GM21367 (cell line): ENCODE measurements around the gene OLFM1.
"Not testable (repeated sequence)": the region's sequence is repeated elsewhere in the genome, so short reads cannot be mapped to it uniquely, and the experiment has no call there.

Experiments used
- ATAC-seq: cut with Tn5 transposase; IDR thresholded peaks from one replicate; pipeline ENCODE4 v1.9.1; 2021; ENCODE audit not compliant: unreplicated experiment

OLFM1 gene

GRCh38 chr9:135148386-135148785 lies 60.9 kb downstream of the OLFM1 start:
- no peak for ATAC-seq

- not testable (repeated sequence) for ATAC-seq
These were observed 62.4 kb downstream of the OLFM1 start for GRCh38 chr9:135149901-135150300.

DNA sequence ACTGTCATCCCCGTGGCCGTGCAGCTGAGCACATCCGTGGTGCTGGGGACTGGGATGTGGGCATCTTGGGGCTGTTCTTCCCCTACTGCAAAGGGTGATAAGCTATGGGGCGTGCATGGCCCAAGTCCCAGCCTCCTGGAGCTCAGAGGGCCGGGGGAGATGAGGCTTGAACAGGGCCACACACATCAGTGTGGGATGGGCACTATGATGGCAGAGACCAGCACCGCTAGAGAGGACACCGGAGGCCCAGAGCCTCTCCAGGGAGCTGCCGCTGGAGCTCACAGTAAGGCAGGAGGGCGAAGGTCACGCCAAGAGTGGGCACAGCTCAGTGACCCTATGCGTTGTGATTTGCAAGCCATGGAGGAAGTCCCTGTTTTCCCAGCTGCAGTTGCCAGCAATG lies 63.5 kb downstream of the OLFM1 start:
- ATAC-seq = no peak

DNA sequence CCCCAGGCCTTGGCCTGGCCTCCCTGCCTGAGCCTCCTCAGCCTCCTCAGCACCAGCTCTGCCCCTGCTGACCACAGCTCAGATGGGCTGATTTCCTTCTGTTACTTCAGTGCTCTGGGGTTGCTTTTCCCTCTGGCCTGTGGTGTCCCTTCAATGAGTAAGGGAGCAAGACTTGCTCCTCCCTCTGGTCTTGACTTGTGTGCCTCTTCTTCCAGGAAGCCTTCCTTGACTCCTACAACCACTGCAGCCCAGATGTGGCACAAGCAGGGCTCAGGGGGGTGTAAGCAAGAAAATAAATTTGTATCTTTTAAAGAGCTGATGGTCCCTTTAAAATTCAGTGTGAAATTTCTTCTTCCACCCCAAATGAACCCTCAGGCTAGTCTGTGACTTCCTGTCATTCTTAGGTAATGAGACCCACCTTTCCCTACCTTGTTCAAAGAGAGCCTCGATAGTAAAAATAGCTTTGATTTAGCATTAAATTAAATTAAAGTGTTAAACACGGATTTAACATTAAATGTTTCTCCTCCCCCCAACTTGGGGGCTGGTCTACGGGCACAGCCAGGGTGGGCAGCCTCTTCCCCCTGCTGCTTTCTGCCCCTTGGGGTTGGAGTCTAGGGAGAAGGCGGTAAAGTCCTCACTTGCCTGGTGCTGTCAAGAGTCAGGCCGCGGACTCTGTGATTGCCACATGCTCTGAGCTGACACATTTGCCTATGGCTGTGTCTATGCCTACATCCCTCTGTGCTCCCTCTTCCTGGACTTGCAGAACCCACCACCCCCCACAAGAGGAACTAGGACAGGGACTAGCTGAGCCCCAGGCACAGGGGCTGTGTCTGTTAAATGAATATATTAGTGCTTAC lies 64.5 kb downstream of the OLFM1 start:
- no peak for ATAC-seq

DNA sequence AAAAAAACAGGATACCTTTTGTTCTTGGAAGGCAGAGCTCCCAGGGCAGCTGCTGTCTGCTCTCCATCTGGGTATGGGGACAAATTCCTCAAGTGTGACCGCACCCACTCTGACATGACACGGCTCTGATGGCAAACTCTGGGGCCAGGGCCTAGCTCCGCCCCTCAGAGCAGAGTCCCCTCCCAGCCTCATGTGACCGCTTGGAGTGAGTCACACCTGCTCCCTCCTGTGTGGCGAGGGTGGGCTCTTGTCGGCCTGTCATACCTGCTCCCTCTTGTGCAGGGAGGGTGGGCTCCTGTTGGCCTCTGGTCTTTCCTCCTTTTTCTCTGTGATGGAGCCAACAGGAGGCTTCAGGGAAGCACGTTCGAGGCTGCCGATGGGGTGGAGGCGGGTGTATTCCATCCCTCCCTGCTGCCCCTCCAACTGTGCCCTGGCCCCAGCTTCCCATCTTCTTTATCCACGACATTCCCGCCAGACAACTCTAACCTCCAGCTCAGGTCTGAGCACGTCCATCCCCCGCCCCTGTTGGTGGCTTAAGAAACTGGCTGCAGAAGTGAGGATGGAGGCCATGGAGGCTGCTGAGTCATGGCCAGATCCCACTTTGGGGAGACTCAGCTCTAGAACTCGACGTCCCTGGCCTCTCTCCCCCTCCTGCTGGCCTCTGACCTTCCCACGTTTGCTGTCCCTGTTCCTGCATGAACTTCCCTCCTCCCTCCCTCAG lies 65.3 kb downstream of the OLFM1 start:
- ATAC-seq = no peak

GRCh38 chr9:135154050-135154615 lies 66.7 kb downstream of the OLFM1 start:
- no peak for ATAC-seq

DNA sequence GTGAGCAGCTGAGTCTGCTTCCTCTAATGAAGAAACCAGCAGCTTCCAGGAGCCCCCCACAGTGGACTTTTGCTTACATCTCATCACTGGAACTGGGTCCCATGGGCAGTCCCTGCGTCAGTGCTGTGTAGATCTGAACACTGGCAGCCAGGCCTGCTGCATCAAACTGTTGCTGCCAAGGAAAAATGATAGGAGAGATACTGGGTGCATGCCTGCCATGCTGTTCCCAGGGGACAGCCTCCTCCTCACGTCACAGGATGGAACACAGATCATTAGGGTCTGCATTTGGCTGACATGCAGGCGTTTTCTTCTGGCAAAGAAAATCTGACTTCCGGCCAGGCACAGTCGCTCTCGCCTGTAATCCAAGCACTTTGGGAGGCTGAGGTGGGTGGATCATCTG lies 67.9 kb downstream of the OLFM1 start:
- ATAC-seq = no peak

DNA sequence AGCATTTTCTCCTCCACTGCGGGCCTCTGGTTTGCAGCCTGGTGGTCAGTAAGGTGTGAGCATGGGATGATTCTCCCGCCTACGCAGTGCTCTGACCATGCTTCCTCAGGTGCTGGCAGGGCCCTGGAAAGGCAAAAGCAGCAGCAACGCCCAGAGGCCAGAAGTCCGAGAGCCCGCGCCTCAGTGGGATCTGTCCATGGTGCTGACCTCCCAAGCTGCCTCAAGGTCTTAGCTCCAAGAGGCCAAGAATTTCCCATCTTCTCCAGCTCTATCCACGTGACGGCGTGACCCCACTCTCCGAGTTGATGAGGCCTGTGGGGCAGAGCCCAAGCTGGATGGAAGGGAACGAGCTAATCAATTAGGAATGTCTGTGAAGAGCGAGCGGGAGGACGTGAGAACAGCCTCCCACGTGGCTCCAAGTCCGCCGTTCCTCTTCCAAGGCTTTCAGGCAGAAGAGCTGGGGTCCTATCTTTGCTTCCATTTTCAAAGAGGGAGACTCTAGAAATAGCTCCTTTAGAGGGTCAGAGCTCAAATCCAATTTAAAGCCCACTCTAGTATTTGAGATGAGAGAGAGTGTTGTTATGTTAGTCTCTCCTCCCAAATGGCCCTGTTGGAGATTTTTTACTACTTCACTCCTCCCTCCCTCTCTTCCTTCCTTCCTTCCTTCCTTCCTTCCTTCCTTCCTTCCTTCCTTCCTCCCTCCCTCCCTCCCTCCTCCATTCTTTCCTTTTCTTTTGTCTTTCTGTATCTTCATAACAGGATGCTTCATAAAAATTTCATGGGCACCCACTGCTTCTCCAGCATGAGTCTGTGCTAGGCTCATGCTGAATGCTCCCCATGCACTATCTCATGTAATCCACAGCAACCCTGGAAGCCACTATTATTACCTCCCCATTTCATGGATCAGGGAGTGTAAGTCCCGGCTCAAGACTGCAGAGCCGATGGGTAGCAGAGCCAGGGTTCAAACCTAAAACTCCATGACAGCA lies 69.3 kb downstream of the OLFM1 start:
- ATAC-seq = no peak

GRCh38 chr9:135157856-135158563 lies 70.5 kb downstream of the OLFM1 start:
- ATAC-seq = no peak

DNA sequence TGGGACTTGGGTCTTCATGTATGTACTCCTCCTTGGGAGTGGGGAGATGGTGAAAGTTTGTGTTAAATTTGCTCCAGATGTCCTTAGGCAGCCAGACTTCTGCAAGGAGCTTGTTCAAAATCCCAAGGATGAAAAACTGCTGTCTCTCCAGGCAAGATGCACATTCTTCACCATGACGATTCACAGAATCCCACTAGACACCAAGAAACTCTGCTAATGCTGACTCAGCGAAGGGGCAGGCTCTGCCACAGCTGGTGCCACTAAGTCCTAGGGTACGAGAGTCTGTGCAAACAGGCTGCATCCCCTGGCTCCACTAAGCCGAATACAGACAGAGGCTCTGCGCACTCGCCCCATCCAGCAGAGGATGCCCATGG lies 71.1 kb downstream of the OLFM1 start:
- ATAC-seq = no peak

DNA sequence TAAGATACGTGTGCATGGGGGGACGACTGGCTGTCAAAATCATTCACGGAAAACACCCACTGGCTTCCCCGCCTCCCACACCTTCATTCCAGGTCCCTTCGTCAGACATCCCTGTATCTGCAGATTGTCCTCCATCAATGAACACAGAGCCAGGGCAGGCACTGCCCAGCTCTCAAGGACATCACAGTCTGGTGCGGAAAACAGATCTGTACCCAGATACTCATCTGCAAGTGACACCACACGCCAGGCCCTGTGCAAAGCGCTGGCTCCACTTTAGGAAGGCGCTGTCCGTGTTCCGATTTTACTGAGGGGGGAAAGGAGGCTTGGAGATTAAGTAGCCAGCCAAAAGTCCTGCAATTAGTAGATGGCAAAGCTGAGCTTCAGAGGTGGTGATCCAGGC lies 72.3 kb downstream of the OLFM1 start:
- ATAC-seq = no peak

GRCh38 chr9:135160862-135161261 lies 73.4 kb downstream of the OLFM1 start:
- ATAC-seq = no peak

GRCh38 chr9:135162599-135162998 lies 75.1 kb downstream of the OLFM1 start:
- not testable (repeated sequence) for ATAC-seq

DNA sequence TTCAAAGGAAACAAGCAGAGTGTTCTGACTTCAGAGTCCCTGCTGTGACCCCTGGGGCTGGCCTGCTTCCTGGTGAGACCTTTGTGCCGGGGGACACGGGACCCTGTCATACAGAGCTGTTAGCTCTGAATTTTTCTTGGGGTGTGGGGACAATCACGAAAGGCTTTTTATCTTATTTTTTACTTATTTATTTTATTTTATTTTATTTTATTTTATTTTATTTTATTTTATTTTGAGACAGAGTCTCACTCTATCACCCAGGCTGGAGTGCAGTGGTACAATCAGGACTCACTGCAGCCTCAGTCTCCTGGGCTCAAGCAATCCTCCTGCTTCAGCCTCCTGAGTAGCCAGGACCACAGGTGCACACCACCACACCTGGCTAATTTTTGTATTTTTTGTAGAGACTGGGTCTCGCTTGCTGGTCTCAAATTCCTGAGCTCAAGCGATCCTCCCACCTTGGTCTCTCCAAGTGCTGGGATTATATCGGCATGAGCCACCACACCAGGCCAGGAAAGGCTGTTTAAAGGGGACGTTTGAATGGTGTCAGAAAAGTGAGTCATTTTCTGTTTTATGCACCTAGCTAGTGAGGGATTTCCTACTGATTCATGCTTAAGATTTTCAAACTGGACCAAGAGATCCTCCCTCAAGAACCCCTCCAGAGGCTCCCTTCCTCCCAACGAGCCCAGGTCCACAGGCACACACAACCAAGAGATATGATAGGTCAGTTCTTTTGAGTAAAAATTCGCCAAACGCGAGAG lies 75.7 kb downstream of the OLFM1 start:
- ATAC-seq = no peak

GRCh38 chr9:135164036-135164435 lies 76.6 kb downstream of the OLFM1 start:
- ATAC-seq = no peak

GRCh38 chr9:135165003-135165711 lies 77.7 kb downstream of the OLFM1 start:
- no peak for ATAC-seq

GRCh38 chr9:135165756-135166519 lies 78.5 kb downstream of the OLFM1 start:
- ATAC-seq = no peak

DNA sequence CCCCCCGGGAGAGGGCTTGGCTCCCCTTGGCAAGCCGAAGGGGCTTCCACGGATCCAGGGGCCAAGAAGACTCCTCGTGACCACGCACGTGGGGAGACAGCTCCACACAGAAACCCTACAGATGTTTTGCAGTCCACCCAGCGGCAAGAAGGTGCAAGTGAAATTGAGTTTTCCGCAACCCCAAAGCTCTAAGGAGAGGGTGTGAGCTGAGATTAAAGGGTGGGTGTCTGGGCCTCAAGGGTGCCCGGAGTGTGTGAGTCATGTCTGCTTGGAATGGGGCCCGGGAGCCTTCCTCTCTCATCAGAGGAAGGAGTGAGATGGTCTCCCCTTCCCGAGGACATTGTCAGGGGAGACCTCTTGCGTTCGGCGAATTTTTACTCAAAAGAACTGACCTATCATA lies 79.1 kb downstream of the OLFM1 start:
- no peak for ATAC-seq
